GM12878 (cell line): Measurements from ENCODE around the gene ARHGEF1. TPM values are rescaled to one million over a fixed set of nuclear protein-coding genes. Genes with fewer than 3 reads are reported as not detected.
"Not testable (repeated sequence)": the region's sequence is repeated elsewhere in the genome, so short reads cannot be mapped to it uniquely, and the experiment has no call there.

Experiments
- ATAC-seq: fragments of 200-7000 bp; cut with Tn5 transposase; 3 replicates; pipeline ENCODE4 v1.9.1; 2020; ENCODE audit warnings: mild to moderate bottlenecking, moderate library complexity
- BruUV-seq: library from RNA; stranded (reverse); fragments of 400-500 nt; replicated peaks from 2 replicates; lab custom pipeline; 2021; lab: Mats Ljungman, UMichigan
- CTCF ChIA-PET: fragments of 300-600 bp; sonication (Branson Sonifier 250); formaldehyde crosslinking; extraction: SDS; loops from one replicate; lab custom pipeline; 2021; ENCODE audit warnings: inconsistent platforms; lab: Yijun Ruan, JAX
- POLR2A ChIA-PET: fragments of 350-600 bp; formaldehyde crosslinking; extraction: SDS; loops from one replicate; lab custom pipeline; 2021; ENCODE audit warnings: inconsistent platforms; lab: Charles Lee
- RAD21 ChIA-PET: fragments of 300-600 bp; sonication (Branson Sonifier 250); formaldehyde crosslinking; loops from one replicate; lab custom pipeline; 2023; ENCODE audit warnings: antibody characterized with exemption; ENCODE audit not compliant: unreplicated experiment; lab: Charles Lee
- SMC1A ChIA-PET: fragments of 300-600 bp; sonication (Branson Sonifier 250); formaldehyde crosslinking; loops from one replicate; lab custom pipeline; 2023; ENCODE audit not compliant: unreplicated experiment, uncharacterized antibody; lab: Charles Lee
- DNase-seq: peaks from one replicate; pipeline ENCODE4 v3.0.0-alpha.2; 2011; ENCODE audit warnings: low read depth, low spot score
- FAIRE-seq: peaks from 3 replicates; lab custom pipeline; 2011; peaks lifted over from hg19 to GRCh38; lab: Jason Lieb, UNC
- H2AFZ ChIP-seq: 2 replicates; pipeline ENCODE4 v1.6.0; 2011; ENCODE audit warnings: low read depth, low read length, control low read depth; ENCODE audit not compliant: control insufficient read depth
- H3K27ac ChIP-seq: 2 replicates; pipeline ENCODE4 v1.5.1; 2011; ENCODE audit warnings: control low read depth; ENCODE audit not compliant: control insufficient read depth, insufficient read depth
- H3K27me3 ChIP-seq, 2 experiments: replicated peaks in 1 of 2; 2 replicates each; pipeline versions ENCODE4 v1.6.0 to v1.6.1; 2011; ENCODE audit warnings: low read length in 1 of 2; ENCODE audit not compliant: control insufficient read depth in 2 of 2, insufficient read depth in 2 of 2
- H3K36me3 ChIP-seq, 2 experiments: 2 replicates each; pipeline ENCODE4 v1.5.1; 2011; ENCODE audit warnings: low read length in 1 of 2; ENCODE audit not compliant: control insufficient read depth in 2 of 2, insufficient read depth in 2 of 2
- H3K4me1 ChIP-seq: 2 replicates; pipeline ENCODE4 v1.6.1; 2011; ENCODE audit warnings: mild to moderate bottlenecking, low read length, moderate library complexity, mixed read lengths; ENCODE audit not compliant: control insufficient read depth, insufficient read depth
- H3K4me2 ChIP-seq: 2 replicates; pipeline ENCODE4 v1.6.0; 2011; ENCODE audit warnings: control low read depth; ENCODE audit not compliant: control insufficient read depth, insufficient read depth
- H3K4me3 ChIP-seq: fragments of 200-600 bp; sonication (generic); 2 replicates; pipeline ENCODE4 v1.5.1; 2016
- H3K79me2 ChIP-seq: 2 replicates; pipeline ENCODE4 v1.6.0; 2011; ENCODE audit warnings: low read length; ENCODE audit not compliant: control insufficient read depth, insufficient read depth
- H3K9ac ChIP-seq: 2 replicates; pipeline ENCODE4 v1.8.0; 2011; ENCODE audit warnings: low read length, control low read depth, mixed read lengths; ENCODE audit not compliant: control insufficient read depth, insufficient read depth
- H3K9me3 ChIP-seq: replicated peaks from 3 replicates; pipeline ENCODE4 v1.5.1; 2011; ENCODE audit warnings: mild to moderate bottlenecking, low read length; ENCODE audit not compliant: control insufficient read depth, insufficient read depth
- H4K20me1 ChIP-seq: 2 replicates; pipeline ENCODE4 v1.6.0; 2011; ENCODE audit not compliant: control insufficient read depth, insufficient read depth
- BACH1 ChIP-seq: fragments of 450-650 bp; IDR thresholded peaks from 2 replicates; pipeline ENCODE4 v1.6.1; 2017; ENCODE audit warnings: mild to moderate bottlenecking, borderline replicate concordance
- POLR2AphosphoS5 ChIP-seq: IDR thresholded peaks from 2 replicates; pipeline ENCODE4 v1.6.1; 2011; ENCODE audit warnings: mild to moderate bottlenecking, low read length, inconsistent platforms
- RAD21 ChIP-seq: IDR thresholded peaks from 2 replicates; pipeline ENCODE4 v1.6.1; 2011; ENCODE audit warnings: mild to moderate bottlenecking, low read depth, low read length, moderate library complexity; ENCODE audit not compliant: insufficient read depth
- SRF ChIP-seq, 2 experiments: IDR thresholded peaks; 2 replicates each; pipeline ENCODE4 v1.6.1; 2011; ENCODE audit warnings: low read depth in 2 of 2, low read length in 2 of 2, mild to moderate bottlenecking in 1 of 2, moderate library complexity in 1 of 2
- STAT3 ChIP-seq: IDR thresholded peaks from 2 replicates; pipeline ENCODE4 v1.6.1; 2011; ENCODE audit warnings: low read depth, low read length, improper control_type of control experiment
- ZNF217 ChIP-seq: fragments of 450-650 bp; IDR thresholded peaks from 2 replicates; pipeline ENCODE4 v1.6.1; 2017; ENCODE audit warnings: antibody characterized with exemption, mild to moderate bottlenecking
- ZNF384 ChIP-seq: IDR thresholded peaks from 2 replicates; pipeline ENCODE4 v1.6.1; 2012; ENCODE audit warnings: low read depth, mild to moderate bottlenecking, low read length, improper control_type of control experiment, borderline replicate concordance
- WGBS: methylation state at CpG from one replicate; pipeline ENCODE4 v1.1.6; 2016; ENCODE audit warnings: low lambda C conversion rate; ENCODE audit not compliant: insufficient replicate concordance, insufficient coverage; ENCODE audit errors: missing lambda C conversion rate; 5-methylcytosine and 5-hydroxymethylcytosine counted together
- in situ Hi-C: fragments of 300-500 bp; cut with MboI; formaldehyde crosslinking; loops from 9 replicates; pipeline ENCODE4 v1.14.3; 2018; ENCODE audit warnings: mixed read lengths
- intact Hi-C: fragments of 100-400 bp; cut with micrococcal nuclease; formaldehyde crosslinking; loops from one replicate; pipeline ENCODE4 v1.14.2; 2022; ENCODE audit not compliant: unreplicated experiment
- polyA plus RNA-seq, 11 experiments: library from polyadenylated mRNA; depleted of rRNA in 4 of 11; unstranded in 6 of 11; stranded (reverse) in 5 of 11; fragments of >200 nt; fragmentation: Nextera tagmentation in 4 of 11; fragmentation: Illumina TruSeq in 1 of 11; extraction: Ambion mirVana in 4 of 11; extraction: Trizol in 1 of 11; gene quantifications; 1 replicate in 1 of 11; 2 replicates in 10 of 11; pipeline versions ENCODE4 v1.2.1 to v1.2.3, GENCODE V29; 2011 to 2016; ENCODE audit warnings: inconsistent platforms in 2 of 11, missing spikeins in 2 of 11, low read depth in 1 of 11
- total RNA-seq, 4 experiments: library from RNA; depleted of rRNA in 3 of 4; stranded (reverse); fragments of >200 nt in 3 of 4; fragmentation: Illumina TruSeq in 1 of 4; extraction: Trizol in 1 of 4; gene quantifications; 2 replicates each; pipeline versions ENCODE4 v1.2.1 to v1.2.3, GENCODE V29; 2013 to 2021
- TF ChIP-seq, protein P1 (sequence below), 3 experiments: IDR thresholded peaks in 2 of 3; conservative IDR thresholded peaks in 1 of 3; 2 replicates each; pipeline ENCODE4 v1.5.1; 2011; ENCODE audit warnings: low read depth in 3 of 3, low read length in 3 of 3, mild to moderate bottlenecking in 3 of 3, control low read depth in 2 of 3, moderate library complexity in 2 of 3, inconsistent platforms in 1 of 3, mixed read lengths in 1 of 3; ENCODE audit not compliant: control insufficient read depth in 2 of 3, insufficient read depth in 1 of 3; ENCODE audit errors: extremely low read depth in 1 of 3

ARHGEF1 gene
- total and polyA plus RNA-seq, 10 of the 15 experiments (the other 5 are each of a cell fraction or from before 2014, with no cell fraction given): 1.2 to 207 (median 53.9) TPM

- Histone ChIP-seq H3K4me3 (no peak overlapping the region), H3K4me2 (no peak overlapping the region), H3K36me3 (no peaks in the 10 kb centered on the region), H3K27ac (no peak overlapping the region), H2AFZ (no peak overlapping the region), H3K79me2 (no peaks in the 10 kb centered on the region), H3K4me1 (peaks cover 32% of the 10 kb centered on the region), H4K20me1 (no peaks in the 10 kb centered on the region), H3K9ac (no peak overlapping the region), H3K9me3 (no peaks in the 10 kb centered on the region), H3K27me3 (peaks cover 0 to 3% of the 10 kb centered on the region in 2 experiments; a peak in 2 of 4 replicates)
- ChIA-PET CTCF (interaction anchor here (0.9 to 2.3 kb wide), 8 partner anchors 8 to 143 kb away, joined by 3 to 17 read pairs (median 4); partner anchors contain the start of gene RPS19), RAD21 (interaction anchor here (0.6 to 2.1 kb wide), 2 partner anchors 62 to 65 kb away, joined by 3 to 6 read pairs; no protein-coding TSS in a partner anchor), SMC1A (interaction anchor here (1.5 to 1.6 kb wide), 2 partner anchors 8 to 65 kb away, joined by 4 read pairs; no protein-coding TSS in a partner anchor), POLR2A (interaction anchor here (1.0 to 1.1 kb wide), 2 partner anchors 8 to 78 kb away, joined by 3 to 5 read pairs; partner anchors contain the start of gene RPS19)
- 0 out of 2 replicates have a peak, but pooled peaks have one; percentile 29 for TF ChIP-seq POLR2AphosphoS5
- no peak for TF ChIP-seq STAT3
- no peak for TF ChIP-seq BACH1
- TF ChIP-seq ZNF384: no peak
- TF ChIP-seq, protein P1, sequence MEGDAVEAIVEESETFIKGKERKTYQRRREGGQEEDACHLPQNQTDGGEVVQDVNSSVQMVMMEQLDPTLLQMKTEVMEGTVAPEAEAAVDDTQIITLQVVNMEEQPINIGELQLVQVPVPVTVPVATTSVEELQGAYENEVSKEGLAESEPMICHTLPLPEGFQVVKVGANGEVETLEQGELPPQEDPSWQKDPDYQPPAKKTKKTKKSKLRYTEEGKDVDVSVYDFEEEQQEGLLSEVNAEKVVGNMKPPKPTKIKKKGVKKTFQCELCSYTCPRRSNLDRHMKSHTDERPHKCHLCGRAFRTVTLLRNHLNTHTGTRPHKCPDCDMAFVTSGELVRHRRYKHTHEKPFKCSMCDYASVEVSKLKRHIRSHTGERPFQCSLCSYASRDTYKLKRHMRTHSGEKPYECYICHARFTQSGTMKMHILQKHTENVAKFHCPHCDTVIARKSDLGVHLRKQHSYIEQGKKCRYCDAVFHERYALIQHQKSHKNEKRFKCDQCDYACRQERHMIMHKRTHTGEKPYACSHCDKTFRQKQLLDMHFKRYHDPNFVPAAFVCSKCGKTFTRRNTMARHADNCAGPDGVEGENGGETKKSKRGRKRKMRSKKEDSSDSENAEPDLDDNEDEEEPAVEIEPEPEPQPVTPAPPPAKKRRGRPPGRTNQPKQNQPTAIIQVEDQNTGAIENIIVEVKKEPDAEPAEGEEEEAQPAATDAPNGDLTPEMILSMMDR (IDR thresholded peaks at IDR 0.05 in 2 of 3, conservative IDR thresholded peaks at IDR 0.05 in 1 of 3; ENCODE audit: control insufficient read depth in 2 of 3, extremely low read depth in 1 of 3, insufficient read depth in 1 of 3, low read depth in 3 of 3, low read length in 3 of 3): 0 out of 6 replicates have a peak, but pooled peaks of 1 of the 3 experiments have one; percentile 6
- TF ChIP-seq ZNF217: no peak
- no peak for TF ChIP-seq RAD21
- no peak for TF ChIP-seq SRF (IDR thresholded peaks at IDR 0.05; ENCODE audit: low read depth in 2 of 2, low read length in 2 of 2)
- intact Hi-C loops (no loop called here), in situ Hi-C loops (loop anchor here (25.0 kb wide), 1 partner anchor 1825 kb away; the partner anchor contains the start of gene SMG9)
- FAIRE-seq: no peak
- 32% methylated on average over 17 of the region's 22 CpGs for WGBS
- BruUV-seq: no TSS peak
- no peak for DNase-seq
- ATAC-seq: no peak
Measured at GRCh38 chr19:41937525-41938468, 54.8 kb downstream of the ARHGEF1 start.

DNA sequence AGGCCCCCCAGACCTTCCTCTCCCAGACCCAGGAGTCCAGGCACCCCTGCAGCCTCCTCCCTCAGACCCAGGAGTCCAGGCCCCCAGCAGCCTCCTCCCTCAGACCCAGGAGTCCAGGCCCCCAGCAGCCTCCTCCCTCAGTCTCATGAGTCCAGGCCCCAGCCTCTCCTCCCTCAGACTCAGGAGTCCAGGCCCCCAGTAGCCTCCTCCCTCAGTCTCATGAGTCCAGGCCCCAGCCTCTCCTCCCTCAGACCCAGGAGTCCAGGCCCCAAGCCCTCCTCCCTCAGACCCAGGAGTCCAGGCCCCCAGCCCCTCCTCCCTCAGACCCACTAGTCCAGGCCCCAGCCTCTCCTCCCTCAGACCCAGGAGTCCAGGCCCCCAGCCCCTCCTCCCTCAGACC lies 56.2 kb downstream of the ARHGEF1 start:
- H3K27ac ChIP-seq, ATAC-seq, RAD21 ChIA-PET, H4K20me1 ChIP-seq, H3K9me3 ChIP-seq, H3K4me2 ChIP-seq, H3K36me3 ChIP-seq, SMC1A ChIA-PET, H2AFZ ChIP-seq, H3K9ac ChIP-seq, H3K4me3 ChIP-seq, intact Hi-C loops, H3K27me3 ChIP-seq, DNase-seq, FAIRE-seq, H3K79me2 ChIP-seq, BruUV-seq: not testable (repeated sequence)
- in situ Hi-C loops: loop anchor here (25.0 kb wide), 1 partner anchor 1823 kb away; the partner anchor contains the start of gene SMG9
- CTCF ChIA-PET: interaction anchor here (0.8 to 10.0 kb wide), 2 partner anchors 66 to 79 kb away, joined by 3 to 98 read pairs; partner anchors contain the start of gene RPS19
- POLR2A ChIA-PET: interaction anchor here (0.7 kb wide), 1 partner anchor 65 kb away, joined by 3 read pairs; no protein-coding TSS in a partner anchor
- H3K4me1 ChIP-seq: peaks cover 33% of the 10 kb centered on the region
